K562 (cell line): Measurements from ENCODE around the gene TAF5L. TPM values are rescaled to one million over a fixed set of nuclear protein-coding genes. Genes with fewer than 3 reads are reported as not detected.
A peak's percentile ranks its signal among the peaks of the same experiment; 100 is the strongest.

Source experiments
- ADNP ChIP-seq: fragments of 200-800 bp; sonication (Bioruptor generic); IDR thresholded peaks from 2 replicates; pipeline ENCODE4 v1.6.1; 2016; ENCODE audit warnings: missing genetic modification characterization, missing compliant biosample characterization
- CBFA2T2 ChIP-seq: fragments of 450-650 bp; conservative IDR thresholded peaks from 2 replicates; pipeline ENCODE4 v1.6.1; 2017; ENCODE audit warnings: mild to moderate bottlenecking
- GABPB1 ChIP-seq: sonication (generic); formaldehyde crosslinking; IDR thresholded peaks from 2 replicates; pipeline ENCODE4 v1.8.0; 2022; ENCODE audit warnings: mild to moderate bottlenecking, missing genetic modification reagents
- GABPB2 ChIP-seq: fragments of 250-450 bp; sonication (Bioruptor Pico); conservative IDR thresholded peaks from 2 replicates; pipeline ENCODE4 v1.5.1; 2021; ENCODE audit warnings: mild to moderate bottlenecking
- HDAC1 ChIP-seq, 2 experiments: fragments of 450-650 bp; IDR thresholded peaks; 2 replicates each; pipeline ENCODE4 v1.6.1; 2016 to 2017; ENCODE audit warnings: inconsistent platforms in 1 of 2, mild to moderate bottlenecking in 1 of 2, moderate library complexity in 1 of 2
- HNRNPK ChIP-seq: fragments of 200-400 bp; formaldehyde crosslinking; IDR thresholded peaks from one replicate; pipeline ENCODE4 v1.6.1; 2018; ENCODE audit warnings: mild to moderate bottlenecking, low read depth, low read length; ENCODE audit not compliant: poor library complexity, severe bottlenecking
- MEF2D ChIP-seq: conservative IDR thresholded peaks from 2 replicates; pipeline ENCODE4 v1.6.1; 2016; ENCODE audit warnings: low read depth, missing genetic modification characterization, missing compliant biosample characterization
- RBM17 ChIP-seq: fragments of 200-400 bp; formaldehyde crosslinking; IDR thresholded peaks from 2 replicates; pipeline ENCODE4 v1.6.1; 2017; ENCODE audit warnings: low read depth, mild to moderate bottlenecking, low read length, borderline replicate concordance
- RERE ChIP-seq: sonication (generic); formaldehyde crosslinking; IDR thresholded peaks from 2 replicates; pipeline ENCODE4 v1.8.0; 2023; ENCODE audit warnings: missing genetic modification reagents, mild to moderate bottlenecking, borderline replicate concordance
- SAFB ChIP-seq: fragments of 200-400 bp; formaldehyde crosslinking; IDR thresholded peaks from 2 replicates; pipeline ENCODE4 v1.6.1; 2017; ENCODE audit warnings: low read depth, low read length, borderline replicate concordance
- SRSF3 ChIP-seq: fragments of 200-400 bp; formaldehyde crosslinking; IDR thresholded peaks from 2 replicates; pipeline ENCODE4 v1.6.1; 2016; ENCODE audit warnings: mild to moderate bottlenecking, low read length, moderate library complexity; ENCODE audit not compliant: insufficient read depth
- ZC3H11A ChIP-seq: IDR thresholded peaks from 2 replicates; pipeline ENCODE4 v1.6.1; 2012; ENCODE audit warnings: low read depth, low read length, improper control_type of control experiment
- ZFPM2 ChIP-seq: fragments of 250-450 bp; sonication (Bioruptor Pico); IDR thresholded peaks from 2 replicates; pipeline ENCODE4 v1.5.1; 2022; ENCODE audit warnings: mild to moderate bottlenecking
- ZNF197 ChIP-seq: fragments of 200-800 bp; sonication (Bioruptor generic); IDR thresholded peaks from 2 replicates; pipeline ENCODE4 v1.6.1; 2016; ENCODE audit warnings: low read depth, missing genetic modification characterization, missing compliant biosample characterization
- ZNF24 ChIP-seq: fragments of 450-650 bp; IDR thresholded peaks from 2 replicates; pipeline ENCODE4 v1.6.1; 2016
- ZNF354B ChIP-seq: fragments of 250-450 bp; sonication (Bioruptor Pico); IDR thresholded peaks from 2 replicates; pipeline ENCODE4 v1.4.0; 2020
- ZNF384 ChIP-seq: IDR thresholded peaks from 2 replicates; pipeline ENCODE4 v1.6.1; 2012; ENCODE audit warnings: low read depth, low read length, improper control_type of control experiment
- polyA plus RNA-seq, 8 experiments: library from polyadenylated mRNA; depleted of rRNA in 4 of 8; stranded (reverse) in 5 of 8; unstranded in 3 of 8; fragments of >200 nt; fragmentation: Nextera tagmentation in 2 of 8; fragmentation: Illumina TruSeq in 1 of 8; extraction: Ambion mirVana in 2 of 8; extraction: Trizol in 1 of 8; gene quantifications; 2 replicates each; pipeline versions ENCODE4 v1.2.1 to v1.2.3, GENCODE V29; 2011 to 2014; ENCODE audit warnings: inconsistent platforms in 1 of 8, missing spikeins in 1 of 8
- total RNA-seq, 7 experiments: library from RNA; depleted of rRNA in 6 of 7; stranded (reverse); fragments of >200 nt in 6 of 7; fragmentation: Illumina TruSeq in 2 of 7; extraction: Trizol in 2 of 7; gene quantifications; 2 replicates each; pipeline versions ENCODE4 v1.2.1 to v1.2.3, GENCODE V29; 2011 to 2021; ENCODE audit warnings: low replicate concordance in 1 of 7
- TF ChIP-seq, protein P1 (sequence below): fragments of 250-450 bp; sonication (Bioruptor Pico); IDR thresholded peaks from 2 replicates; pipeline ENCODE4 v1.9.0; 2021; ENCODE audit warnings: mild to moderate bottlenecking, inconsistent platforms
- TF ChIP-seq, protein P2 (sequence below), 2 experiments: fragments of 450-650 bp; IDR thresholded peaks; 2 replicates each; pipeline ENCODE4 v1.6.1; 2016

The TAF5L gene
- total and polyA plus RNA-seq, 9 of the 15 experiments (the other 6 are each of a cell fraction or from before 2014, with no cell fraction given), result 2.2 to 34.2 (median 23.3) TPM

- TF ChIP-seq, protein P1, sequence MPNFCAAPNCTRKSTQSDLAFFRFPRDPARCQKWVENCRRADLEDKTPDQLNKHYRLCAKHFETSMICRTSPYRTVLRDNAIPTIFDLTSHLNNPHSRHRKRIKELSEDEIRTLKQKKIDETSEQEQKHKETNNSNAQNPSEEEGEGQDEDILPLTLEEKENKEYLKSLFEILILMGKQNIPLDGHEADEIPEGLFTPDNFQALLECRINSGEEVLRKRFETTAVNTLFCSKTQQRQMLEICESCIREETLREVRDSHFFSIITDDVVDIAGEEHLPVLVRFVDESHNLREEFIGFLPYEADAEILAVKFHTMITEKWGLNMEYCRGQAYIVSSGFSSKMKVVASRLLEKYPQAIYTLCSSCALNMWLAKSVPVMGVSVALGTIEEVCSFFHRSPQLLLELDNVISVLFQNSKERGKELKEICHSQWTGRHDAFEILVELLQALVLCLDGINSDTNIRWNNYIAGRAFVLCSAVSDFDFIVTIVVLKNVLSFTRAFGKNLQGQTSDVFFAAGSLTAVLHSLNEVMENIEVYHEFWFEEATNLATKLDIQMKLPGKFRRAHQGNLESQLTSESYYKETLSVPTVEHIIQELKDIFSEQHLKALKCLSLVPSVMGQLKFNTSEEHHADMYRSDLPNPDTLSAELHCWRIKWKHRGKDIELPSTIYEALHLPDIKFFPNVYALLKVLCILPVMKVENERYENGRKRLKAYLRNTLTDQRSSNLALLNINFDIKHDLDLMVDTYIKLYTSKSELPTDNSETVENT (CRISPR knock-in tag), result peak; percentile 52; the same call in 1 of the 2 replicates
- TF ChIP-seq ZNF24, result no peak
- TF ChIP-seq GABPB1 (CRISPR knock-in tag), result peak; percentile 73
- TF ChIP-seq, protein P2, sequence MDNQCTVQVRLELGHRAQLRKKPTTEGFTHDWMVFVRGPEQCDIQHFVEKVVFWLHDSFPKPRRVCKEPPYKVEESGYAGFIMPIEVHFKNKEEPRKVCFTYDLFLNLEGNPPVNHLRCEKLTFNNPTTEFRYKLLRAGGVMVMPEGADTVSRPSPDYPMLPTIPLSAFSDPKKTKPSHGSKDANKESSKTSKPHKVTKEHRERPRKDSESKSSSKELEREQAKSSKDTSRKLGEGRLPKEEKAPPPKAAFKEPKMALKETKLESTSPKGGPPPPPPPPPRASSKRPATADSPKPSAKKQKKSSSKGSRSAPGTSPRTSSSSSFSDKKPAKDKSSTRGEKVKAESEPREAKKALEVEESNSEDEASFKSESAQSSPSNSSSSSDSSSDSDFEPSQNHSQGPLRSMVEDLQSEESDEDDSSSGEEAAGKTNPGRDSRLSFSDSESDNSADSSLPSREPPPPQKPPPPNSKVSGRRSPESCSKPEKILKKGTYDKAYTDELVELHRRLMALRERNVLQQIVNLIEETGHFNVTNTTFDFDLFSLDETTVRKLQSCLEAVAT (IDR thresholded peaks at IDR 0.05), result peak in 1 of 2 experiments; percentile 100; a peak in 2 of 4 replicates
- no peak for TF ChIP-seq ZNF197 (CRISPR knock-in tag)
- no peak for TF ChIP-seq RERE (CRISPR knock-in tag)
- peak; percentile 98 for TF ChIP-seq HNRNPK
- TF ChIP-seq SRSF3, result no peak
- TF ChIP-seq SAFB, result peak; percentile 60
- no peak for TF ChIP-seq GABPB2 (CRISPR knock-in tag)
- TF ChIP-seq ZC3H11A, result no peak
- peak; percentile 55 for TF ChIP-seq CBFA2T2
- no peak for TF ChIP-seq MEF2D (tag)
- TF ChIP-seq ZFPM2 (CRISPR knock-in tag), result 0 out of 2 replicates have a peak, but pooled peaks have one; percentile 13
- no peak for TF ChIP-seq ZNF354B (CRISPR knock-in tag)
- TF ChIP-seq ZNF384, result peak; percentile 56; the same call in 1 of the 2 replicates
- TF ChIP-seq HDAC1 (IDR thresholded peaks at IDR 0.05), result peak in 1 of 2 experiments; percentile 98; a peak in 2 of 4 replicates
- TF ChIP-seq ADNP, result no peak
- TF ChIP-seq RBM17, result no peak
Measured at GRCh38 chr1:229558460-229559335, 67.2 kb downstream of the TAF5L start, which contains the start of gene ABCB10 (continued).
